ENCODE results near the gene HIGD2A.
A peak's percentile ranks its signal among the peaks of the same experiment; 100 is the strongest.

The HIGD2A gene

DNA sequence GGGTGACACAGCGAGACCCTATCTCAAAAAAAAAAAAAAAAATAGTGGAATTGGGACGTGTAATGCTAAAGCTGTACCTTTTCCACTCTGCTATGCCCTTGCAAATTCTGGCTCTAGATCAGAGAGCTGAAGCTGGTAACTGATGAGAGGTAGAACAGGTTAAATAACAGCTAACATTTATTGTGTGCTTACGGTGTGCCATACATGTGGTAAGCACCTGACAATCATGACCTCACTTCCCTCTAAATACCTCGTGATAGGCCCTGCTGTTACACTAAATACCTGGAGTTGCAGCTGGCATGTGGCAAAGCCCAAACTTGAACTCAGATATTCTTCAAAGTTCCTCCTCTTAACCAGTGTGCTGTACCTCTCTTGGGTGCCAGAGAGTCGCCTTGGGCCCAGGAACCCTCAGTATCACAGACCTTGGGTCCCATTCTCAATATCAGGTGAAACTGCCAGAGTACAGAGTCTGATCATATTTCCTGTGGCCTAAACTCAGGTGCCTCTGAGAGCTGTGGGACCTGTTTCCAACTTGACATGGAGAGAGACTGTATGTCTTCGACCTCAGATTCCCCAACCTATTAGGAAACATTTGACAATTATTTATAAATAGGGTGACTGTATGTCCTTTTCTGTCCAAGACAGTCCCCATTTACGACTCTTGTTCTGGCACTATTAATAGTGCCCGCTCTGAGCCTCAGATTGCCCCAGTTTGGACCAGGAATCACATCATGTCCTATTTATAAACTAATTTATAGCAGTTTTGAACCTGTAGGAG lies 18.4 kb upstream of the HIGD2A start:
- DNase-seq = no peak

DNA sequence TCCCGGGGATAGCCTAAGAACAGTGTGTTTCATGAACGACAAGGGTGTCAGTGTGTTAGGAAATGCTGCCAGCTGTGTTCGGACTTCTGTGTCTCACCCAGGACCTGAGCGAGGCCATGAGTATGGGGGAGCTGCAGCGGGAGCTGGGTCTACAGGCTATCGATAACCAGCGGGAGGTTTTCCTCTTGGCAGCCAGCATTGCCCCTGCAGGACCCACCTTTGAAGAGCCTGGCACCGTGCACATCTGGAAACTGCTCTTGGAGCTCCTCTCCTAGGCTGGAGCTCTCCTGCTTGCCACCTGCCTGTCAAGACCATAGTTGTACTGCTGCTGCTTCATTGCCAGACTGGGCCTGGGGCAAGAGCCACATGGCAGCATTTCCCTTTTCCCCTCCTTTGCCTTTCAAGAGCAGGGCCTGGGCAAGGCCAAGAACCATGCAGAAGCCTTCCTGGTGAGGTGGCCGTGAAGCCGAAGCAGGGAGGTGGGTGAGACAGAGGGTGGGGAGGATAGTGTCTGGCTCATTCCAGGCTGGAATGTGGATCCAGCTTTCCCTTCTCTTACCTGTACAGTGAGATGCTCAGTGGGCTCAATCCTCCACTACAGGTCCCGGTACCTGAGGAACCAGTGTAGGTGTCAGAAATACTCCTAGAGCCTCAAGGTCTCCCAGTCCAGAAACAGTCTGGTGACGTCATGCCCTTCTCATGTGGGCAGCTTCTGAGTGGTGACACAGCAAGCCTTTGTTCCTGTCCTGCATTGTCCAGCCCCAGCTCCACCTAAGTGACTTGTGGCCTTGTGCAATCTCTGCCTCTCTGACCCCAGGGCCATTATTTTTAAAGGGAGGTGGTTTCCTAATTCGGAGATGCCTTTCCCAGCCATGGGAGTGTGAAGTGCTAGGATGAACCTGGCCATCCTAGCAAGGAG lies 16.7 kb upstream of the HIGD2A start:
- peak; percentile 57 to 76 (median 70) for DNase-seq

GRCh38 chr5:176373100-176373818 lies 15.3 kb upstream of the HIGD2A start:
- peak in 3 of 4 experiments; percentile 11 to 41 (median 26) for DNase-seq

GRCh38 chr5:176379881-176380280 lies 8.7 kb upstream of the HIGD2A start:
- DNase-seq = peak in 1 of 4 experiments; percentile 11

- no peak for DNase-seq
These were observed 7.1 kb upstream of the HIGD2A start for GRCh38 chr5:176381423-176381822.

DNA sequence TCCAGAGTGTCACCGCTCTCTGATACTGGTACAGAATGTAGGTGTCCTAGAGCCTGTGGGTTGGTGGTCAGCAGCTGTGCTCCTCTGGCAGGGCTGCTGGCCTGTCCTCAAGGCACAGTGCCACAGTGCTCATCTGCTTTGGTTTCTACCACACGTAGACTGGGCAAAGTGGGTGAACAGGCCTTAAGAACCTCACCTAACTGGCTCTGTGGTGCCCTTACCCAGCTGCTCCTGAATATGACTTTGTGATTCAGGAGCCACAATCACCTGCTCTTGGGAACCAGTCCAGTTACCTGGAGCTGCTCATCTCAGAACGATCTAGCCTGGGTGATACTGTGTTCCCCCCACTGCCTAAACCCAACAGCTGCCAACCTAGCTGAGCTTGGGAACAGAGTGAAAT lies 6.6 kb upstream of the HIGD2A start:
- no peak for DNase-seq

DNA sequence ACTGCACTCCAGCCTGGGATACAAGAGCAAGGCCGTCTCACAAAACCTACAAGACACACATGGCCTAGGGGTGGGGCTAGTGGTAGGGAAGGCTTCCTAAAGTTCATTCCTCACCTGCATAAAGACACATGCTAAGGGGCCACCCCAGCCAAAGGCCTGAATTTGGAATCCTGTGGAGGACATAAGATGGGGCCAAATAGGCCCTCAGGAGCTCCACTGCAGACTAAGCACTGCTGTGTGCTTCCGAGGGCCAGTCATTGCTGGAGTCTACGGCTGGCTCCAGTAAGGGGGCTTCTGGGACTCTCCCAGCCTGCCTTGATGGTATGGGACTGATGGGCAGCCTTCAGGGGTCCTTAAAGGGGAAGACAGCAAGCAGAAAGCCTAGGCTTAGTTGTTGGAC lies 5.8 kb upstream of the HIGD2A start:
- no peak for DNase-seq

- DNase-seq = no peak
These were observed 5.2 kb upstream of the HIGD2A start for GRCh38 chr5:176383248-176383905.

- peak in 1 of 4 experiments; percentile 18 for DNase-seq
These were observed 4.6 kb upstream of the HIGD2A start for GRCh38 chr5:176383961-176384360.

GRCh38 chr5:176384366-176384930 lies 4.1 kb upstream of the HIGD2A start:
- no peak for DNase-seq

- DNase-seq = no peak
These were observed 3.6 kb upstream of the HIGD2A start for GRCh38 chr5:176384991-176385390.

- DNase-seq = no peak
These were observed 2.1 kb upstream of the HIGD2A start for GRCh38 chr5:176386491-176386890.

DNA sequence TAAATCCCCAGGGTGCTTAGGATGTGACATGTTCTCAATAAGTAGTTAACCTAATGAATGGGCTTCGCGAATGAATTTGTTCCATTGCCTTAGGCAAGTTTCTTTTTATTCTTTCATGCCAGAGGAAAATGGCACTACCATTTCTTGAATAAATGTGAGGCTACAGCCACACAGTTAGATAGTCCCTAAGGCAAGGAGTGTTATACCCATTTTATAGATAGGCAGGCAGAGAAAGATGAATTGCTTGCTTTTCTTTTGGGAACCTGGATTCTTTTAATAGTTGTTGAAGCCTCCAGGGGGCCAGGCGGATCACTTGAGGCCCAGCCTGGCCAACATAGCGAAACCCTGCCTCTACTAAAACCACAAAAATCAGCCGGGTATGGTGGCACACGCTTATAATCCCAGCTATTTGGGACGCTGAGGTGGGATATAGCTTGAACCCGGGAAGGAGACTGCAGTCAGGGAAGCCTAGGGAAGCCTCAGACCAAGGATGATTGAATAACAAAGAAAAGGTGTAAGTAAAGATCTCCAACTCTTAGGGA lies 1.1 kb upstream of the HIGD2A start:
- no peak for DNase-seq

DNA sequence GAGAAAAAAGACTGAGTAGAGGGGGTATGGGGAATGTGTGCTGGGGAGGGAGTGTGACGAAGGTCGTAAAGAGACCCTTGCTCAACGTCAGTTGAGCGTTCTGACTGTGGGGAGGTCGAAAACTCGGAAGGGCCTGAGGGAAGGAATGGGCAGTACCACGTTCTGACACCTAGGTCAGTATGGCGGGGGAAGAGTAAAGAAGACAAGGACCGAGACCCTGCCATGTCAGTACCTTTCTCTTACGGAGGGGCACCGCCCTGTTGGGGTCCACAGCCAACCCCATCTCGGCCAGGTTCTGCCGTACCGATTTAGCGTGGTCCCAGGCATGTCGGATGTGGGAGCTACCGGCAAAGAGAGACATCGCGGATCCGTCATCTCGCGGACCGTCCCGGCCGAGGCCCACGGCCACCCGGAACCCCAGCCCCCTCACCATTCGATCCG lies 528 bp upstream of the HIGD2A start:
- peak; percentile 6 to 30 (median 26) for DNase-seq

DNA sequence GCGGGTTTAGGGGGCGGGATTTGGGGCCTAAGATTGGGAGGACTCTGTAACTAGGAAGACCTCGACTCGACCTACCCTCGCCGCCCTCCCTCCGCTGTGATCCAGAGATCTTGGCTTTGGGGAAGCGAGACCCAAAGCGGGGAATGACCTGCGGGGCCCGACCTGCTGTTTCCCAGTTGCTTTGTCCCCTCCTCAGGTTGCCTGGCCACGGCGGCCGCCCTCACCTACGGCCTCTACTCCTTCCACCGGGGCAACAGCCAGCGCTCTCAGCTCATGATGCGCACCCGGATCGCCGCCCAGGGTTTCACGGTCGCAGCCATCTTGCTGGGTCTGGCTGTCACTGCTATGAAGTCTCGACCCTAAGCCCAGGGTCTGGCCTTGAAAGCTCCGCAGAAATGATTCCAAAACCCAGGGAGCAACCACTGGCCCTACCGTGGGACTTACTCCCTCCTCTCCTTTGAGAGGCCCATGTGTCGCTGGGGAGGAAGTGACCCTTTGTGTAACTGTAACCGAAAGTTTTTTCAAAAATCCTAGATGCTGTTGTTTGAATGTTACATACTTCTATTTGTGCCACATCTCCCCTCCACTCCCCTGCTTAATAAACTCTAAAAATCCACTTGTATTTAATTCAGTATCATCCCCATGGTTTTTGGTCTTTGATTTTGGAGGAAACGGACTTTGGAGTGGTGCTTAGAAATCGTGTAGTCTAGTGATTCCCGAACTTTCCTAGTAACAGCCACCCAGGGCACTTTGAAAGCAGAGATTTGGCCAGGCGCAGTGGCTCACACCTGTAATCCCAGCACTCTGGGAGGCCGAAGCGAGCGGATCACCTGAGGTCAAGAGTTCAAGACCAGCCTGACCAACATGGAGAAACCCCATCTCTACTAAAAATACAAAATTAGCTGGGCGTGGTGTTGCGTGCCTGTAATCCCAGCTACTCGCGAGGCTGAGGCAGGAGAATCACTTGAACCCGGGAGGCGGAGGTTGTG lies 878 bp downstream of the HIGD2A start:
- no peak for DNase-seq

DNA sequence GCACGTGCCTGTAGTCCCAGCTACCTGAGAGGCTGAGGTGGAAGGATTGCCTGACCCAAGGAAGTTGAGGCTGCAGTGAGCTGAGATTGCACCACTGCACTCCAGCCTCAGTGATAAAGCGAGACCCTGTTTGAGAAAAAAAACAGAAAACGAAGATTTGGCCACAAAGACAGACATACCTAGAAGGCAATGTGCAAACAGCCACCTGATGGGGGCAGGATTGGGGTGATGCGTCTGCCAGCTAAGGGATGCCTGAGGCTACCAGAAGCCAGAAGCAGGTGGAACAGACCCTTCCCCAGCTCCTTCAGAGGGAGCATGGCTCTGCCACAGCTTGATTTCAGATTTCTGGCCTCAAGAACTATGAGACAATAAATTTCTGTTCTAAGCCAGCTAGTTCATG lies 2.9 kb downstream of the HIGD2A start:
- no peak for DNase-seq

DNA sequence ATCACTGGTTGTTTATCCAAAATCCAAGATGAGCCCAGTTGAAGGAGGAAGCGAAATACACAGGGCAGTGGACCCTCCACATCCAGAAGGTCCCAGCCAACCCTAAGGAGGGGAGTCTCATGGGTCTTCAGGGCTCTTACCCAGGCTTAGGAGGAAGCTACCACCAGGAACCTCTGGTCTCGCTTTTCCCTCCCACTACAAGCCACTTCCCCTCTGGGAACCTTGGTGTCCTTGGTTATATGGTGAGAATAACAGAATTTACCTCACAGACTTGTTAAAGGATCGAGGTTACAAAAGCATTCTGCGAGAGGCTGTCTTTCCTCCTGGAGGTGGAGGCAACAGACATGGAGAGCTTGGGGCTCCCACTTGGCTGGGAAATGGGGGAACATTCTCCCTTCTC lies 3.4 kb downstream of the HIGD2A start:
- DNase-seq = peak; percentile 62 to 81 (median 80)

DNA sequence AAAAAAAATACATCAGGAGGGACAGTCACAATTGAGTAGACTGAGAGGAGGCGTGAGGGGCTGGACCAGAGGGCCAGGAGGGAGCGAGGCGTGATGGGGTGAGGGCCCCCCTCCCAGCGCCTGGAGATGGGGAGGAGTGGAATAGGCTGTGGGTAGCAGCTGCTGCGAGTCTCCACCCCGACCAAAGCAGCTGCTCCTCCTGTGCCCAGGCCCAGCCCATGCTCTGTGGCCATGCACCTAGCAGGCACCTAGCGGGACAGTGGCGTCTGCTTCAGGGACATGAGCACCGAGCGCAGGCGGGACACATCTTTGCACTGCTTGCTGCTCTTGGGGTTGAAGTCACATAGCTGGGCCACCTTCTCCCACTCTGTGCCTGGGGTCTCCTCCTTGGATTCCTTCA lies 4.0 kb downstream of the HIGD2A start:
- DNase-seq = no peak

- no peak for DNase-seq
These were observed 5.5 kb downstream of the HIGD2A start for GRCh38 chr5:176394096-176394495.

DNA sequence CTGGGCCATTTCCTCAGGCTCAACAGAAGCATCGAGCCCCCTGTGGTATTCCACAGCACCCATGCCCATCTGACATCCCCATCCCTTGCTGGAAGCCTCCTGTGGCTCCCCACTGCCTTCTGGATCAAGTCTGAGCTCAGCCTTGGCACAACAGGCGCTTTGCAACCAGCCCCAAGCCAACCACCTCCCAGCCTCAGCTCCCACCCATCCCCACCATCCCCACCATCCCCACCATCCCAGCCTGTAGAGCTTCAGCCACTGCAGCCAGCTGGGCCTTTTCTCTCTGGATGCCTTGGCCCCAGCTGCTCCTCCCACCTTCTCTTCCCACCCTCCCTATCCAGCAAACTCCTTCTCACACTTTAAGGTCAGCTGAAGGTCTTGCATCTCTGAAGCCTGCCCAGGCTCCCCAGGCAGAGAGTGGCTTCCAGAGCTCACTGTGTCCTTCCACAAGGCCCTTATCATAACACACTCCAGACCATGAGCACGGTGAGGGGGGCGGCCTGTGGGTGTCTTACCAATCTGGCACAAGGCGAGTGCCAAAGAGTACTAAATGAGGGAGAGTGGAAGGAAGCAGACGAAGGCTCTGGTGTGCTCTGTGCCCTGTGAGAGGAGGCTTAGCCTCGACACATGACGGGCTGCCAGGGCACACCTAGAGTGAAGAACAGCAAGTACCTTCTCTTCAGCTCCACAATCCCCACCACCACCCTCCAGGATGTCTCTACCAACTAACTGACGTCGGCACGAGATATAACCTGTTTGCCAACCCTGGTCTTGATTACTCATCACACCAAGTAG lies 6.5 kb downstream of the HIGD2A start:
- DNase-seq = no peak
